Measurements from ENCODE around the gene ZNF648. TPM values are rescaled to one million over a fixed set of nuclear protein-coding genes. Genes with fewer than 3 reads are reported as not detected.

Gene ZNF648
- total and polyA plus RNA-seq, 10 of the 15 experiments (the other 5 are each of a cell fraction or from before 2014, with no cell fraction given): 0.05 TPM; not detected in 9

DNA sequence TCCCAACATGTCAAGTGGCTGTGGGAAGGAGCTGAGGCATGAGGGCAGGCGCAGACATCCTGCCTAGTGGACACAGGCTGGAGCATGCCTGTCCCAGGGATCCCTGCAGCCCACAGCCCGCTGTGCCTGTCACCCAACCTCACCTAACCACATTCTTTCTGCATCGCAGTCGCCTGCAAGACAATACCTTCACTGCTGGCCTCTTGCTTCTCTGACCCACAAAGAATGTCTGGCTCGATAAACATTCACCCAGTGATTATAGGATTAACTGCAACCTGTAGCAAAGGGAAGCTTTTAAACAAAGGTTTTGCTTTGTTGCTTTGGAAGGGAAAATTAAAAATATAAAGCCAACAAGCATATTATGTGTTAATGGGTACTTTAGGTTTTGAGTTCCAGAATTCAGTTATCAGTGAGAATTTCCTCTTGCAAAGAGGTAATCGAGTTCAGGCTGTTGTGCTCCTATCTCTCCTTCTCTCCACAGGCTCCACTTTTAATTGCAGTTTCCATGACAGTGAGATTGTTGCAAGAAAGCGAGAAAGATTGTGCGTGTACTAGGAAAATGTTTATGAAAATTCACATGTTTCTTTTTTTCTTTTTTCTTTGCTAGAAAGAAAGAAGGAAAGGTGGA is 40.0 kb upstream of the ZNF648 start:
- no peak for TF ChIP-seq EED (IDR thresholded peaks at IDR 0.05; ENCODE audit: low read depth)
- no peak for TF ChIP-seq NFYA (IDR thresholded peaks at IDR 0.05; ENCODE audit: borderline replicate concordance, low read depth, low read length)
- no peak for TF ChIP-seq FOXM1 (IDR thresholded peaks at IDR 0.05; ENCODE audit: low read depth, low read length)
- no peak for TF ChIP-seq IRF4 (IDR thresholded peaks at IDR 0.05; ENCODE audit: low read depth, low read length)
- TF ChIP-seq POLR2AphosphoS5 (IDR thresholded peaks at IDR 0.05; ENCODE audit: low read length): no peak
- TF ChIP-seq JUNB (IDR thresholded peaks at IDR 0.05): no peak
- no peak for TF ChIP-seq BRCA1 (IDR thresholded peaks at IDR 0.05; ENCODE audit: low read depth, low read length)
- no peak for TF ChIP-seq WRNIP1 (IDR thresholded peaks at IDR 0.05; ENCODE audit: borderline replicate concordance, low read depth, low read length)
- TF ChIP-seq PML (IDR thresholded peaks at IDR 0.05; ENCODE audit: low read length): no peak
- no peak for TF ChIP-seq ASH2L (IDR thresholded peaks at IDR 0.05; ENCODE audit: borderline replicate concordance, low read depth)
- no peak for TF ChIP-seq CHD2 (IDR thresholded peaks at IDR 0.05; ENCODE audit: borderline replicate concordance, low read depth, low read length)
- TF ChIP-seq, protein P1, sequence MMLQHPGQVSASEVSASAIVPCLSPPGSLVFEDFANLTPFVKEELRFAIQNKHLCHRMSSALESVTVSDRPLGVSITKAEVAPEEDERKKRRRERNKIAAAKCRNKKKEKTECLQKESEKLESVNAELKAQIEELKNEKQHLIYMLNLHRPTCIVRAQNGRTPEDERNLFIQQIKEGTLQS (IDR thresholded peaks at IDR 0.05; ENCODE audit: borderline replicate concordance, extremely low read depth, low read depth, low read length): no peak
- no peak for TF ChIP-seq ZBTB33 (IDR thresholded peaks at IDR 0.05)
- TF ChIP-seq EZH2 (IDR thresholded peaks at IDR 0.05; ENCODE audit: borderline replicate concordance, control insufficient read depth, low read depth, low read length): no peak
- TF ChIP-seq, protein P2, sequence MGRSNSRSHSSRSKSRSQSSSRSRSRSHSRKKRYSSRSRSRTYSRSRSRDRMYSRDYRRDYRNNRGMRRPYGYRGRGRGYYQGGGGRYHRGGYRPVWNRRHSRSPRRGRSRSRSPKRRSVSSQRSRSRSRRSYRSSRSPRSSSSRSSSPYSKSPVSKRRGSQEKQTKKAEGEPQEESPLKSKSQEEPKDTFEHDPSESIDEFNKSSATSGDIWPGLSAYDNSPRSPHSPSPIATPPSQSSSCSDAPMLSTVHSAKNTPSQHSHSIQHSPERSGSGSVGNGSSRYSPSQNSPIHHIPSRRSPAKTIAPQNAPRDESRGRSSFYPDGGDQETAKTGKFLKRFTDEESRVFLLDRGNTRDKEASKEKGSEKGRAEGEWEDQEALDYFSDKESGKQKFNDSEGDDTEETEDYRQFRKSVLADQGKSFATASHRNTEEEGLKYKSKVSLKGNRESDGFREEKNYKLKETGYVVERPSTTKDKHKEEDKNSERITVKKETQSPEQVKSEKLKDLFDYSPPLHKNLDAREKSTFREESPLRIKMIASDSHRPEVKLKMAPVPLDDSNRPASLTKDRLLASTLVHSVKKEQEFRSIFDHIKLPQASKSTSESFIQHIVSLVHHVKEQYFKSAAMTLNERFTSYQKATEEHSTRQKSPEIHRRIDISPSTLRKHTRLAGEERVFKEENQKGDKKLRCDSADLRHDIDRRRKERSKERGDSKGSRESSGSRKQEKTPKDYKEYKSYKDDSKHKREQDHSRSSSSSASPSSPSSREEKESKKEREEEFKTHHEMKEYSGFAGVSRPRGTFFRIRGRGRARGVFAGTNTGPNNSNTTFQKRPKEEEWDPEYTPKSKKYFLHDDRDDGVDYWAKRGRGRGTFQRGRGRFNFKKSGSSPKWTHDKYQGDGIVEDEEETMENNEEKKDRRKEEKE (IDR thresholded peaks at IDR 0.05): no peak
- no peak for TF ChIP-seq POLR2A (IDR thresholded peaks at IDR 0.05; ENCODE audit: low read depth, low read length)
- CTCF ChIA-PET: no interaction called here
- H3K4me1 ChIP-seq (ENCODE audit: control insufficient read depth, insufficient read depth, low read length): no peaks in the 10 kb centered on the region
- no peak overlapping the region for H3K4me3 ChIP-seq
- 30% methylated on average over 8 of the region's 8 CpGs for WGBS (ENCODE audit: insufficient coverage, insufficient replicate concordance, low lambda C conversion rate, missing lambda C conversion rate)
- intact Hi-C loops (cut with micrococcal nuclease; ENCODE audit: unreplicated experiment) (no loop called here), in situ Hi-C loops (cut with MboI) (no loop called here)
- POLR2A ChIA-PET: no interaction called here
- no peak for ATAC-seq
- H3K9me3 ChIP-seq (replicated peaks; ENCODE audit: control insufficient read depth, insufficient read depth, low read length): no peaks in the 10 kb centered on the region
- no peak for FAIRE-seq
- RAD21 ChIA-PET (ENCODE audit: unreplicated experiment): no interaction called here
- H3K79me2 ChIP-seq (ENCODE audit: control insufficient read depth, insufficient read depth, low read length): no peaks in the 10 kb centered on the region
- no peak overlapping the region for H3K9ac ChIP-seq (ENCODE audit: control insufficient read depth, insufficient read depth, low read length)
- no peak overlapping the region for H3K4me2 ChIP-seq (ENCODE audit: control insufficient read depth, insufficient read depth)
- no peaks in the 10 kb centered on the region for H3K36me3 ChIP-seq (ENCODE audit: control insufficient read depth in 2 of 2, insufficient read depth in 2 of 2, low read length in 1 of 2)
- BruUV-seq (replicated peaks): no TSS peak
- H3K27me3 ChIP-seq (replicated peaks in 1 of 2; ENCODE audit: control insufficient read depth in 2 of 2, insufficient read depth in 2 of 2, low read length in 1 of 2): peaks cover 0 to 7% of the 10 kb centered on the region in 2 experiments; a peak in 2 of 4 replicates
- H4K20me1 ChIP-seq (ENCODE audit: control insufficient read depth, insufficient read depth): no peaks in the 10 kb centered on the region
- no peak overlapping the region for H3K27ac ChIP-seq (ENCODE audit: control insufficient read depth, insufficient read depth)
- DNase-seq (ENCODE audit: low read depth, low spot score): no peak
- SMC1A ChIA-PET (ENCODE audit: uncharacterized antibody, unreplicated experiment): interaction anchor here (0.7 kb wide), 1 partner anchor 41 kb away, joined by 3 read pairs; no protein-coding TSS in a partner anchor
- no peak overlapping the region for H2AFZ ChIP-seq (ENCODE audit: control insufficient read depth, low read depth, low read length)

Data from GM12878 (cell line).